ENCODE data around the gene TNFAIP2.
"Not testable (repeated sequence)": the region's sequence is repeated elsewhere in the genome, so short reads cannot be mapped to it uniquely, and the experiment has no call there.

Gene TNFAIP2

DNA sequence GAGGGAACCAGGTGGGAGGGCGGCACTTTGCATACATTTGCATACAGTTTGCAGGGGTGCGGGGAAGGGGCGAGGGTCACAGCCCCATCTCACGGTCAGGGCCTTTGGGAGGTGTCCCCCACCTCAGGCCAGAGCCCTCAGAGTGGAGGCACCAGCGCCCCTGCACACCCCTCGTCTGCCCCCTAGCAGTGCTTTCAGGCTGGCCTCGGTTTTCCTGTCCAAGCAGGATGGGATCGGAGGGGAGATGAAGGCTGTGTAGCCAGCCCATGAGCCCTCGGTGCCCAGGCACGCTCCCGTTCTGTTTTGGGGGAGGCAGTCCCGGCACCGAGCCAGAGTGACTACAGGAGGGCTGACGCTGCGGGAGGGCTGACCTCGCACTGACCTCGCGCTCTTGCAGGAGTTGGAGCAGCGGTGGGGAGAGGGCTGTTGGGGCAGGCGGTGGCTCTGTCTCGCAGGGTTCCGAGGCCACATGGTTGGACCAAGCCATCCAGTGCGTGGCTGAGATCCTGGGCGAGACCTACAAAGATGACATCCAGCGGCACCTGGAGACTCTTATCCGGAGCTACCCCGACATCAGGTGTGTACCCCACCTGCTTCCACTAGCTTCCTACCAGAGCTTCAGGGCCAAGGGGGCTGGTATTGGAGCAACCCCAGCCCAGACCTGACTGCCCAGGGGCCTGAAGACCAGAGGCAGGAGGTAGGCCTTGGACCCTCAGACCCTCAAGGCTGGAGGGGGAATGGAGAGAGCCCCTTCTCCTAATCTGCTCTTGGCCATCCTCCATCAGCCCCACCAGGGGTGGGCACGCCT, 15.1 kb upstream of the TNFAIP2 start:
- DNase-seq: no peak

DNA sequence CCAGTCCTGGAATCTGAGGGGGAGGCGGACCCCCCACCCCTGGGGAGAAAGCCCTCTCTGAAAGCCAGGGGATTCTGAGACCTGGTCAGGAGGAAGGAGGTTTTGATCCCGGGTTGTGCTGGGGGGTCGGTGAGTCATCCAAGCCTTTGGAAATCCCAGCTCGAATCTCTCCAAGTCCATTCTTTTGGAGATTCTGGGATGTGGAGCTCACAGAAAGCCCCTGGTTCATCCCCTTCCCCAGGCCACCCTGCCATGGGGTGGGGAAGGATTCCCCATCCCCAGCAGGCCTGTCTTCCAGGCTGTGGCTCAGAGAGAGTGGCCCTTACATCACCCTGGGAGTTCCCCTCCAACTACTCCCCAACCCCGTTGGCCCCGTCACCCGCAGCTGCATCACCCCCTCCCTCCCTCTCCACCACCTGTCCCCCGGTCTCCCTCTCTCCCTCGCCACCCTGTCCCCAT, 14.5 kb upstream of the TNFAIP2 start:
- no peak for DNase-seq

DNA sequence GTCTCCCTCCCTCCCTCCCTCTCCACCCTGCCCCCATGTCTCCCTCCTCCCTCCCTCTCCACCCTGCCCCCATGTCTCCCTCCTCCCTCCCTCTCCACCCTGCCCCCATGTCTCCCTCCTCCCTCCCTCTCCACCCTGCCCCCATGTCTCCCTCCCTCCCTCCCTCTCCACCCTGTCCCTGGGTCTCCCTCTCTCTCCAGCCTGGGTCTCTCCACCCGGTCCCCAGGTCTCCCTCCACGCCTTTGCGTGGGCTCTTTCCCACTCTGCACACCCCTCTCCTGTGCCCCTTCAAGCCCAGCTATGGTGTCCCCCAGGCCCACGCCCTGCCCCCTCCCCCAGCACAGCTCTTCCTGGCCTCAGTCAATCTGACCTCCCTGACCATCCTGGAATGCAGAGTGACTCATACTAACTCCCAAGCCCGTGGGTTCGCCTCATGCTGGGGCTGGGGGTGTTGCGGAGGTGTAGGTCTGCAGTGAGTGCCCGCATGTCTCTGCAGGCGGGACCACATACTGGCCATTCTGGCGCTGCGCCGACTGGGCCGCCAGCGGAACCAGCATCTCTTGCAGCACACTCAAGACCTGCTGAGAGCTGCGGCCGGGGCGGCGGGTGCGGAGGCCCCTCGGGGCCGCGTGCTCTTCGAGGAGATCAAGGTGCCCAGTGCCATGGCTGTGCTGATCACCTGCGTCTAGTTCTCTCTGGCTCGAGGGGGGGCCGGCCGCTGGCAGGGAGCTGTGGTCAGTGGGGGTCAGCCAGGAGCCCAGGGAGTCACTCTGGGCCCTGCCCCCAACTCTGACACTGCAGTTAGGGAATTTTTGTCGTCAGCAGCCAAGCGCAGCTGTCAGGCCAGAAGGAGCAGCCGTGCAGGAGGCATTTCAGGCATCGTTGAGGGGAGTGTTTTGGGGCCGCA, 13.5 kb upstream of the TNFAIP2 start:
- no peak for DNase-seq

DNA sequence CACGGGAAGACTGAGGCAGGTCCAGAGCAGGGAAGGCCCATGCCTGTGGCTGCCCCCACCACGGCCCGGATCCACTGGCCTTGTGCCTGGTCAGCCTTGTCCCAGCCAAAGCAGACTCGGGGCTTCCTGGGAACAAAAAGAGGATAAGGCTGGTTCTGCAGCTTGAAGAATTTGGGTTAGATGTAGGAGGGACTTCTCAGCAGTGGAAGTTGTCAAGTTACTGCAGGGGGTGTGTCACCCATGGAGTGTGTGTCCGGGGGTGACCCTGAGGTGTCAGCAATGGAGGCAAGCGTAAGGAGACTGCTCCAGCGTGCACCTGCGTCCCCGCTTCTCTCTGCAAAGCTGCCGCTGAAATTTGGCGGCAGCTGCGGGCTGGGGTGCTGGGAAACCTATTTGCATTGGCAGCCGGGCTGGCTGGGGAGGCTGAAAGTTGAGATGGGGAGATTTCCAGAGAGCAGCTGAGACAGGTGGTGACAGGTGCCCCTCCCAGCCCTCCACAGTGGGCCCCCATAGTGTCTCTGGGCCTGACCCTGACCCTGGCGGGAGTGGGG, 12.5 kb upstream of the TNFAIP2 start:
- peak in 5 of 51 donors; percentile 13 to 35 (median 15) for DNase-seq

DNA sequence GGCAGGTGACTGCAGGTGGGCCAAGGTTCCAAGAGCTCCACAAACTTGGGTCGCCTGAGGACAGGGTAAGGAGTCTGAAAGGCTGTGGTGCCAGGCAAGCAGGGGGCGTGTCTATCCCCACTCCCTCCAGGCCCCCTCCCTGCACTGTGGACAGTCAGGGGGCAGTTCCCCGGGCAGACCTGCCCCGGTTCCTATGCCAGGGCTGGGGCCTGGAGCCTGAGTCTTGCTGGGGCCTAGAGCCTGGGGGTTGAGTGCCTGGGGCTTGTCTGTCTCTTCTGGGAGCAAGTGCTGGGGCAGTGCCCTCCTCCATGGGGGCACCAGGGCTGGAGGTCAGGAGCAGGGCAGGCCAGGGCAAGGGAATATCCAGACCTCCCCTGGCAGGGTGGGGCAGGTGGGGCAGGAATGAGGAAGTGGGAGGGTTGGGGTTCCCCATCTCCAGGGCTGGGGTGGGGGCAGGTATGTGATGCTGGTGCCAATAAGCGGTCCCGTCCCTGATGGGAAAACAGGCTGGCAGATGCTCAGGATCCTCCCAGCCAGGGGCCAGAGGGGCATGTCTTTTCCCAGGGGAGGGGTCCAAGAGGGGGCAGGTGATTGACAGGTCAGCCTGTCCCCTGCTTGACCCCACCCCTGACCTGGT, 11.9 kb upstream of the TNFAIP2 start:
- no peak for DNase-seq

DNA sequence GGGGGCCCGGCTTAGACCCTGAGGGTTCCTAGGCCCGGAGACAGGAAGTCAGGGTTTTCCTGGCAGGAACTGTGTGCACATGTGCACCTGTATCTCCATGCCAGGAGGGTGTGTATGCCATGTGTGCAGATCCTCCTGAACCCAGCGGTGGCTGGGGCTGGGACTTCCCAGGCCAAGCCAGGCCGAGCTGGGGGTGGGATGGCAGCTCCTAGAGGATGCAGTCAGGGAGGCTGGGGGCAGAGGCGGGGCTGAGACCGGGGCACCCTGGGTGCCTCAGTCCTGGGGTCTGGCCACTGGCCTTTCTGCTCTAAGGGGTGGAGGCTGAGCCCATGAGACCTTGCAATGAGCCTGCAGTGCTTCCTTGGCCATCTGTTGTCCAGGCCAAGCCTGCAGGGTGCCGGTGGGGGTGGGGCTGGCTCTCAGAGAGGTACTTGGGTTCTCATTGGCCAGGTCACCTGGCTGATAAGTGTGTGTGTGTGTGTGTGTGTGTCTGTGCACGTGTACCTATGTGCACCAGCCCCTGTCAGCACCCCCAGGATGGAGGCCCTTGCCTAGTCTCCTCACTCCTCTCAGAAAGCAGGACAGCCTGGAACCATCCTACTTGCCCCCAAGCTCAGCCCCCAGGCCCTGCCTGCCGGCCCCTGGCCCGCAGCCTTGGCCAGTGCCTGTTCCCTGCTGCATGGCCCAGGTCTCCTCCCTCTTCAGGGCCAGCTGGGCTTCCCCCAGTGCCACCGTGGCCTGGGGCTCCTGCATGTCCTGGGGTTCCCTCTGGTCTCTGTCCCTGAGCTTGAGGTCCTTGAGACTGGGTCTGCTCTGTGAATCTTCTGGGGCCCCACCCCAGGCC, 10.6 kb upstream of the TNFAIP2 start:
- DNase-seq: no peak

DNA sequence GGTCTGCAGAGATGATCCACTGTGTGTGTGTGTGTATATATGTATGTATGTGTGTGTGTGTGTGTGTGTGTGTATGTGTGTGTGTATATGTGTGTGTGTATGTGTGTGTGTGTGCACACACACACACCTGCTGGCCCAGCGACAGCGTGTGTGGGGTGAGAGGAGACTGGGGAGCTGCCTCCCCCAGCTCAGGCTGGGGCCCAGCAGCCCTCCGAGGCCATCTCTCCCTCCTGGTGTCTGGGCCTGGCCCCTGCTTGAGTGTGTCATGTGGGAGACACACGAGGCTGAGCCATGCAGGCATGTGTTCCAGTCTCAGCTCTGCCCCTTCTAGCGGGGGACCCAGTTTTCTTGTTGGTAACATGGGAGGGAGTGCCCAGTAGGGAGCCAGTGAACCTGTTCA, 10.0 kb upstream of the TNFAIP2 start:
- DNase-seq: no peak

DNA sequence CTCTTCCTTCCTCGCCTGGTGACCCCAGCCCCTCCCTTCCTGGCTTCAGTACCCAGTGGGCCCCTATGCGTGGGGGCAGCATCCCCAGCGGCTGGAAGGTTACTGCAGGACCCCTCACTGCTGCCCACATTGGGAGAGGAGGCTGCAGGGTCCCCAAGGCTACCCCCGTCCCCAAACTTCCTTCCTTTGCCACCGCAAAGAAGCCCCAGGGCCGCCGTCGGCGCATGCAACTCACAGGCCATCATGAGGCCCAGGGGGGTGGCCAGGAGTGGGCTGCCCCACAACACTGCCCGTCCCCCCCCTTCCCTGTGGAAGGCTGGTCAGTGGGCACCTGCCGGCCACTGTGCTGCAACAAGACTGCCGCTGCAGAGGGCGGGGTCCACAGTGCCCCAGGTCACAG, 9.5 kb upstream of the TNFAIP2 start:
- no peak for DNase-seq

DNA sequence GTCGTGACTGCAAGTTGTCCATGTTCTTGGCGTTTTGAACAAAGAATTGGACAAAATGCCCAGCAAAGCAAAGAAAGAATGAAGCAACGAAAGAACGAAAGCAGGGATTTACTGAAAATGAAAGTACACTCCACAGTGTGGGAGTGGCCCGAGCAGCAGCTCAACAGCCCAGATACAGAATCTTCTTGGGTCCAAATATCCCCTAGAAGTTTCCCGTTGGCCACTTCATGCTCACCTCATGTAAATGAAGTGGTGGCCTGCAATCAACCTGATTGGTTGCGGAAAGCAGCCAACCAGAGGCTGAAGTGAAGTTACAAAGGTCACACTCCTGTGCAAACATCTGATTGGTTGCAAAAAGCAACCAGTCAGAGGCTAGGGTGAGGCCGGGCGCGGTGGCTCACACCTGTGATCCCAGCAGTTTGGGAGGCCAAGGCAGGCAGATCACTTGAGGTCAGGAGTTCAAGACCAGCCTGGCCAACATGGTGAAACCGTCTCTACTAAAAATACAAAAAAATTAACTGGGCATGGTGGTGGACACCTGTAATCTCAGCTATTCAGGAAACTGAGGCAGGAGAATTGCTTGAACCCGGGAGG, 8.1 kb upstream of the TNFAIP2 start:
- not testable (repeated sequence) for DNase-seq

DNA sequence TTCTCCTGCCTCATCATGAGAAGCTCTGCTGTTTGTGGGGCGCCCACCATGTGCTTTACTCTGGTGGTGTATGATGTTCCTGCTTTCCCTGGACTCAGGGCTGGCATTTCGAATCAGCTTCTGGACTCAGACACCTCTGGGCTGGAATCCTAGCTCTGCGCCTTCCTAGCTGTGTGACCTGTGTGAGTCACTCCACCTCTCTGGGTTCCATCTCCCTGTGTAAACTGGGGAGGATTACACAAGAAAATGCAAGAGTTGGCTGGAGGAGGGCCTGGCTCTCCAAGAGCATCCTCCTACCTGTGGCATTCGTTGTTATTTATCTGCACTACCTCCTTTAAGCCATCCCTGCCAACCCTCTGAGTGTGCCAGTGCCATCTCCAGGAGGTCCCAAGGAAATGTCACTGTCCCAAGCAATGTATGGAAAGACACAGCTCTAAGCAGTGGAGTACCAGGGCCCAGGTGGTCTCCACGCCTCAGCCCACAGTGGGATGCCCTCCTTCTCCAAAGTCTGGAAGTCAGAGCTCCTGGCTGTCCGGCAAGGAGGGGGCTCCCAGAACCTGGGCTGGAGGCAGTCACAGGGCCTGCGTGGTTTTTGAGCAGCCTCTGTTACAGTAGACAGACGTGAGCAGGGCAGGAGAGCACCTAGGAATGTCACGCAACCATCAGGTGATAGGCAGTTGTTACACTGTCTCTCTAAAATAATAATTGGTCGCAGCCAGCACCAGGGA, 7.3 kb upstream of the TNFAIP2 start:
- no peak for DNase-seq

DNA sequence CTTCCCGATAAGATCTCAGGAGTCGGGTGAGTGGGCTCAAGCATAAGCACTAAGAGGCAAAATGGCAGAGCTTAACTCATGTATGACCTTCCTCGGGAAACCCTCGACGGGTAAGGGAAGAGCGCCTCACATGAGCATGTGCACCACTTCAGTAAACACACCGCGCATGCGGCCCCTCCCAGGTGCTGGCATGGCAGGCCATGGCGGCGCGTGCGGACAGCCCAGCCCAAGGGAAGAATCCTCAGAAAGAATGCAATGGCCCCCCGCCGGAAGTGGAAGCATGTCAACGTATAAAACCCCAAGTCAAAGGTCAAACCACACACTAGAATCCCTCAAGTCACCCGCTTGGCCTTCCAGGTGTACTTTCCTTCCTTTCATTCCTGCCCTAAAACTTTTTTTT, 6.6 kb upstream of the TNFAIP2 start:
- DNase-seq: no peak

DNA sequence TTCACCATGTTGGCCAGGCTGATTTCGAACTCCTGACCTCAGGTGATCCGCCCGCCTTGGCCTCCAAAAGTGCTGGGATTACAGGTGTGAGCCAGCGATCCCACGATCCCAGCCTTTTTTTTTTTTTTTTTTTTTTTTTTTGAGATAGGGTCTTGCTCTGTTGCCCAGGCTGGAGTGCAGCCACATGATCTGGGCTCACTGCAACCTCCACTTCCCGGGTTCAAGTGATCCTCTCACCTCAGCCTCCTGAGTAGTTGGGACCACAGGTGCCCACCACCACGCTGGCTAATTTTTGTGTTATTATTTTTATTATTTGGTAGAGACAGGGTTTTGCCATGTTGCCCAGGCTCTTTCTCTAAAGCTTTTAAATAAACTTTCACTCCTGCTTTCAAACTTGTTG, 5.8 kb upstream of the TNFAIP2 start:
- DNase-seq: not testable (repeated sequence)

DNA sequence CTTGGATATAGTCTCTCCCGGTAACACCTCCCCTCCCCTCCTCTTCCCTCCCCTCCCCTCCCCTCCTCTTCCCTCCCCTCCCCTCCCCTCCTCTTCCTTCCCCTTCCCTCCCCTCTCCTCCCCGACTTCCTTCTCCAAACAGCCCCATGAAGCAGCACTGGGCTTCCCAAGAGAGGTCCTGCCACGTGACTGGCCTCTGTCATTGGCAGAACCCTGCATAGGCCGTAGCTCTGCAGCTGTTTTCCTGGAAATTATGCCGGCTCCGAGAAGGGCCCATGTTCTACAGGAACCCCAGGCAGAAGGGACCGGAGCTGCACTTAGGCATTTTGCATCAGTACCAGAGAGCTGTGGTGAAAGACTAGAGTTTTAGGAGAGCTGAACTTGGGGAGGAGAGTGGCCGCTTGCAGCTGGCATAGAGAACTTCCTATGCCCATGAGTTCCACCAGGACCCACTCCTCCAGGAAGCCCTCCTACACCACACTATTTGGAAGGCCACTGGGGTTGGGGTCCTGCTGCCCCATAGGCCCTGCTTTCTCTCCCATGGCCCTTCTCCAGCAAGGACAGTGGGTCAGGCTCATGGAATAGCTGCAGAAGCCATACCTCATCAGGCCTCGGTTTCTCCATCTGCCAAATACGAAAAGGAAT, 5.1 kb upstream of the TNFAIP2 start:
- DNase-seq: peak in 17 of 51 donors; percentile 12 to 62 (median 24)

DNA sequence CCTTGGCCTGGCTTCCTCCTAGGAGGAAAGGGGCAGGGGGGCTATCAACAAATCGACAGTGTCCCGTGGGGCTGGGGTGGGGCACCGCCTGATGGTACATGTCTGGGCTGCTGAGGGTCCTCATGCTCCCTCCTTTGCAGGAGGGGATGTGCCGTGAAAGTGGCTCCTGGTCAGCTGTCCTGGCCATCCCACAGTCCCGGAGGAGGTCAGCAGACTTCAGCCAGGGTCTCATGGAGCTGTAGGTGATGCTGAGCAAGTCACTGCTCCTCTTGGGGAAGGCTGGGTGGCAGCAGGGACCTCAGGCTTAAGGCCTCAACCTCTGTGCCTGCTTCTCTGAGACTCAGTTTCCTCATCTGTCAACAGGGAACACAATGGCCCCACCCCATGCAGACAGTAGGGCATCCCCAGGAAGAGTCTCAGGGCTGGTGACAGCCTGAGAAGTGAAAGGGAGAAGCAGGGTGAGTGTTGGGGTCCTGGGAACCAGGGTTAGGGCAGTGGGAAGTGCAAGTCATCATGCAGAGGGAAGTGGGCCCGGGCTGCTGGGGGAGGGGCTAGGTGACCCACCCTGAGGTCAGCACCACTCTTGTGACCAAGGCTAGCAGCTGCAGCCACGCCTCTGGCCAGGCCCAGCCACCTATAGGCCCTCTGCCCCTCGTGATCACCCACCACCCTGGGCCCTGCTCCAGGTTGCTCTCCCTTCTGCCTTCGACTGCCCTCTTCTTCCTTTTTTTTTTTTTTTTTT, 4.4 kb upstream of the TNFAIP2 start:
- peak in 16 of 51 donors; percentile 4 to 60 (median 32) for DNase-seq

DNA sequence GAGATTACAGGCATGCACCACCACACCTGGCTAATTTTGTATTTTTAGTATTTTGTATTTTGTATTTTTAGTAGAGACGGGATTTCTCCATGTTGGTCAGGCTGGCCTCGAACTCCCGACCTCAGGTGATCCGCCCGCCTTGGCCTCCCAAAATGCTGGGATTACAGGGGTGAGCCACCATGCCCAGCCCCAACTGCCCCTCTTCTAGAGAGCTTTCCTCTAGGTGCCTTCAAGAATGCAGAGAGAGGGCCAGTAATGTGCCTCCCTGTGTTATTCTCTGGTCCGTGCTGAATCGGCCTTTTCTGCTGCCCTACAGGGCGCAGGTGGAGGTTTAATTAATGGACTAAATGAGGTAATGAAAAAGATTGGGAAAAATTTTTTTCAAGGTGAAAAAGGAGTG, 3.7 kb upstream of the TNFAIP2 start:
- not testable (repeated sequence) for DNase-seq

DNA sequence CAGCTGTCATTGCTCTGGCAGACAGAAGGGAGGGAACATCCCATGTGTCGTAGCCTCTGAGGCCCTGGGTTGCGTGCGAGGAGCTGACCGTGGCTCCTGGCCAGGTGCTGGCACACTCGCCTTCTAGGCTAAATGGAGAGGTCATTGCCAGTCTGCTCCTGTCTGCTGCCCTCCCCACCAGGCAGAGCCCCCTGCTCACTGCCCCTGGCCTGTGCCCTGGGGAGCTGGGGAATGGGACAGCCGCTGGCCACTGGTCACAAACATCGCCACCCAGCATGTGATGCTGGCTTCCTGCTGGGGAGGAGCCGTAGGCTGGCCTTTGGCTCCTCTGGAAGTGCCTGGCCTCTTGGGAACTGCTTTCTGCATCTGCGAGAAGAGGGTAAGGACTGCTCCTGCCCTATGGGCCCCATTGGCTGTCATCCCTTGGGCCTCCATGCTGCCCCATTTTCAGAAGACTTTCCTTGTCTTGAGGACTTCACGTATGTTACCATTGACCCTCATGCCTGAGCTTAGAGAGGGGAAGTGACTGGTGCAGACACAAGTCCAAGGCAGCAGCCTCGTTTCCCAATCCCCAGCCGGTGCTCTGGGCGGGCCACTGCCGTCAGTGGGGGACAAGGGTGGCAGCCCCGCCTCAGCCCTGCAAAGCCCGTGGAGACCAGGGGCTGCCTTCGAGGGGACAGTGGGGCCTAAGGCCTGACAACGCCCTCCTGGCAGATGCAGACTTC, 2.0 kb upstream of the TNFAIP2 start:
- peak in 1 of 51 donors; percentile 20 for DNase-seq

DNA sequence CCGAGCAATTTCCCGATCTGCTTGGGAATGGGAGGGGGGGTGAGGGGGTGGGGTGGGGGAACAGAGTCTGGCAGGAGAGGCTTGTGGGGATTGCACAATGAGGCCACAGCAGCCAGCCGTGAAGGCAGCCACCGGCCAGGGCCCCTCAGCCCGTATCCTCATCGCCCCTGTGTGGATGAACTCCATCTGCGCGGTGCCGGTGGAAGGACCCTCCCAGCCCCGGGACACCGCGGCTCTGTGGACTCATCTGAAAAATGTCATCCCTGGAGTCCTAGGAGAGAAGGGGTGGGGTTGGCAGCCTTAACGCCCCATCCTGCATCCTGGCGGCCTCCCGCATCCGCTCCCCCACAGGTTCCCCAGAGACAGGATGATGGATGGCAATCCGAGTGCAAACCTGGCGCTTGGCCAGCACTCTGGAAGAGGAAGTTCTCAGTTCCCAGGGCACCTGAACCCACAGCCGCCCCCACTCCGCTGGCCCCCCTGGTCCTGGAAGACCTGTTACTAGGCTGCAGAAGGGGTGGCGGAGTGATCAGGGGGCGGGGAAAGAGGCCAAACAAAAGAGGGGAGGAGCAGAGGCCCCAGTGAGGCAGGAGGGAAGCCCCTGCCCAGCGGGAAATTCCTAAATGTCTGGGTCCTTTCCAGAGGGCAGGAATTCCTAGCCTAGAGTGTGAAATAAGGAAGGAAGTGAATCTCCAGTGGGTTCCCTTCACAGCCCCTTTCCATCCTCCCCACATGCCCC, 1.2 kb upstream of the TNFAIP2 start:
- DNase-seq: peak in 4 of 51 donors; percentile 17 to 35 (median 21)
